GM12892 (cell line): ENCODE results near the gene BANK1.

Experiments
- POLR2A ChIP-seq: IDR thresholded peaks from 2 replicates; pipeline ENCODE4 v1.6.1; 2011; ENCODE audit warnings: low read depth, low read length, control low read depth
- POLR2AphosphoS5 ChIP-seq: IDR thresholded peaks from 2 replicates; pipeline ENCODE4 v1.6.1; 2011; ENCODE audit warnings: low read depth, low read length, control low read depth
- TAF1 ChIP-seq: IDR thresholded peaks from 2 replicates; pipeline ENCODE4 v1.6.1; 2011; ENCODE audit warnings: low read depth, mild to moderate bottlenecking, control low read depth, low read length, borderline replicate concordance

DNA sequence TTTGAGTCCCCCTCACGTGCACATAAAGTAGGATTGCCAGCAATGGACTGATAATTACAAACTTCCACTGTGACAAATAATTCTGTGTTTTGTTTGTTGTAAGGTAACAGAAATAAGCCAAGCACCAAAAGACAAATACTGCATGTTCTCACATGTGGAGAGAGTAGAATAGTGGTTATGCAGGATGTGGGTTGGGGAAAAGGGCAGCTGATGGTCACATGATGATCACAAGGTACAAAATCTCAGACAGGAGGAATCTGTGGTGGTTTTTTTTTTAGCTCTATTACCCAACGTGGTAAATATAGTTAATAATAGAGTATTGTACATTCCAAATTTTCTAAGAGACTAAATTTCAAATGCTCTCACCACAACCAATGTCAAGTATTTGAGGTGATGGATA lies 182.3 kb downstream of the BANK1 start:
- TF ChIP-seq POLR2A (no peak), TAF1 (no peak), POLR2AphosphoS5 (no peak)
